Measurements from ENCODE around the gene CISH.

CISH gene

DNA sequence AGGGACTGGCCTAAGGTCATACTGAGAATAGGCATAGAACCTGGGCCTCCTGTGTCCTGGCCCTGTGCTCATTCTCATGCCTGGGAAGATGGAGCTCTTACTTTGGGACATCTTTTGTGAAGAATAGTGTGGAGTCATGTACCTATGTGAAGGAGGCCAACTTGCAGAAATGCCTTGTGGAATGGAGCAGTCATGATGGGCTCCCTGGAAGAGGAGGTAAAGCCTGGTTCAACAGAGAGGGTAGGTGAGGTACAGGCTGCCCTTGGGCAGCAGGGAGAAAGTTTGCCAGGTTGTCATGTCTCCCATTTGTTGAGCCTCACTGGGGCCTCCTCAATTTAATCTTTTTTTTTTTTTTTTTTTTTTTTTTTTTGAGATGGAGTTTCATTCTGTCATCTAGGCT, 23.5 kb upstream of the CISH start:
- DNase-seq, result no peak

DNA sequence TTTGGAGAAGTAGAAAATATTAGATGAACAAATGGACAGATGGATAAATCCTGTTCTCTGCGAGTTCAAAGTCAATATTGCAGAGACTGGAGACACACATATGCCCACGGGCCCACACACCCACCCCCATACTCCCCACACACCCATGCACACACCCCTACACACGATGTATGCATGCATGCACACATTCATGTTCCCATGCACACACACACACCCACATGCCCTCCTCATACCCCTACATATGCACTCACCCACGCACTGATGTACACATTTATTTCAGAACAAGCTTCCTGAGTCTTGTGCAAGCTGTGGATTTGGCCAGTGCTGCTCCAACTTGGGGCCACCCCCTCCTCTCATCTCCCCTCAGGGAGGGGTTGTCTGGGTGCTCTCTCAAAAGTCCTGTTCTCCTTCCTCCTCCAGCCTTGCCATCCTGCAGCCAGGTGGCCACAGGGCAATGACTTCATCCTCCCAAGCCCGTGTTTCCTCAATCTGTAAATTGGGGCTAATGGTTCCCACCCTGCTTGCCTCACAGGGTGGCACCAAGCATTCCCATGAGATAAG, 21.7 kb upstream of the CISH start:
- no peak for DNase-seq

DNA sequence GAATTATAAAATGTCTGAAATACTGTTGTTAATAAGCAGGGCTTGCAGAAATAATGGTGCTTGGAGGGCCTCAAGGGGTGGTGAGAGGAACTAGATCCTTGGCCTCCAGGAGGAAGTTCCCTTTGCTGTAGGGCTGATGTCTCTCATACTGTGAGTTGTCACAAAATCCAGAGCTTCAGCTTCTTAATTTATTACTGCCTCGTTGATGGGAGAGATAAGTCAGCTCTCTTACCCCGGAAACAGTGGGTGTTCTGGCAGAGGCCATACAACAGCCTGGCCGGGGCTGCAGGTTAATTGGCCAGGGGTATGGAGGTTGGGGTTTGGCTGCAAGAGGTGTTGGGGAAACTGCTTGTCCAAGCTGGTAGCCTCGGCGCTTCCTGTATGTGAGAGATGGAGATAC, 20.9 kb upstream of the CISH start:
- DNase-seq, result no peak

DNA sequence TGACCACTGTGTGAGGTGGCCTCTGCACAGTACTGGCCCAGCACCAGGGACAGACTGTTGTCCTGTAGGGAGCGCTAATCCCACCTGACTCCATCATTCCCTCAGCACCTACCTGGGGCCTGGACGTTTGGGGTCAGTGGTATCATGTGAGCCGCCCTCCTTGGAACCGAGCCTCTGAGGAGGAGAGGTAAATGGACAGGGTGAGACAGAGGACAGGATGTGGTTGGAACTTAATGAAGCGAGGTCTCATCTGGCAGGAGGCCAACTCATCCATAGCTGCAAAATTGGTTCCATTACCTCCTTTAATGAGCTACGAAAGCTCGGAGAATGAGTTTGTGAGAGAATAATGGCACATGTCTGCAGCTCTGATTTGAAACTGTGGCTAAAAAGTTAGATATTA, 19.3 kb upstream of the CISH start:
- peak in 1 of 2 experiments; percentile 27 for DNase-seq

DNA sequence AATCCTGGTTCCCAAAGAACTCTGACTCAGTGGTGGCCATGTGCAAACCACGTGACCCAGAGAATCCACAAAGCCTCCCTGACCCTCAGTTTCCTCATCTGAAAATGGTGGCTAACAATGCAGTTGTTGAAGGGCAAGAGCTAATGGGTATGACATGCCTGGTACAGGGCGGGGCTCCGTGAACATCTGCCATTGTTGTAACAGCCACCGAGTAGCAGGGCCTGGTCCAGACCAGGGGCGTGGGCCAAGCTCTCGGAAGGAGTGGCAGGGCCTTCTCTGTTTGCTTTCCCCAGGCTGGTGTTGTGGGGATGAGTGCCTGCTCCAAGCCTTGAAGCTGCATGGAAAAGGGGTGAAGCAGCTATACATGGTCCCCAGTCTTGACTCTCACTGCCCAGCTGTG, 18.8 kb upstream of the CISH start:
- DNase-seq, result no peak

DNA sequence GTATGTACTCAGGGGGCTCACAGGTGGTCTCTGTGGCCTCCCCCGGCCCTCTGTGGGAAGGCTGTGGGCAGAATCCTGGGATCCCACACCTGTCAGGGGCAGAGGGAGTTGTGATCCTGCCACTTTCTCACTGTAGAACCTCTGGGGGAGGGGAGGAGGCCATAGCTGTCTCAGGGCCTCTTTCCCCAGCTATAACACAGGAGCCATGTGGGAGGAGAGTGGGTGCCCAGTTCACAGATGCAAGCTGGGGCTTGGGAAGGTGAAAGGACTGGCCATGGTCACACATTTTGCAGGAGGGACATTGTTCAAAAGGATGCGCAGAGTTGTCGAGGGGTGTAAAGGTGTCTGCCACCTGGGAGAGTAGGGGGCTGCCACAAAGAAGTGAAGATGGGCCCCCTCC, 17.0 kb upstream of the CISH start:
- DNase-seq, result no peak

DNA sequence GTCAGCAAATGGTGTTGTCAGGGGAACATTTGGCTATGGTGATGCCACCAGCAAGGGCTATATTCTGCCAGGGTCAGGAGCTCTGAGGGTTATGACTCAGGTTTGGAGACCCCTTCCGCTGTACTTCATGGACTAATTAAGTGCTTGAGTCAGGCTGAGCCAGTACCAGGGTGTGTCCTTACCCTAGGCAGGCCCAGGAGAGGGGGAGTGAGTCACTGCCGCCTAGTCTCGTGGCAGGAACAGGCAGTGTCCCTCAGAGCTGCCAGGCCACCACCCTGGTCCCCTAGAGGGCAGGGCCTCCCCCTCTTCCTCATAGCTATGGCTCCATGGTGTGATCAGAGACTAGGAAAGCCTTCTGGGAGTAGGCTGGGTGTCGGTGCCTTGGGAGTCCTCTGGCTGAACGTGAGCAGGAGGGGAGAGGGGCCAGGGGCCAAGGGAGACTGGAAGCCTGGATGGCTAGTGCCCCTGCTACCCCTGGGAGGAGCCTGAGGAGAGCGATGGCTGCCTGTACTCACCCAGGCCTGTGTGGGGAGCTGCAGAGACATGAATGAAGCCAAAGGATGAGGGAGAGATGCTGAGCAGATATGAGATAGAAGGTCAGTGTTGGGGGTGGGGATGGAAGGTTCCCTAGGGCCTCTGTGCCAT, 16.0 kb upstream of the CISH start:
- DNase-seq, result no peak

DNA sequence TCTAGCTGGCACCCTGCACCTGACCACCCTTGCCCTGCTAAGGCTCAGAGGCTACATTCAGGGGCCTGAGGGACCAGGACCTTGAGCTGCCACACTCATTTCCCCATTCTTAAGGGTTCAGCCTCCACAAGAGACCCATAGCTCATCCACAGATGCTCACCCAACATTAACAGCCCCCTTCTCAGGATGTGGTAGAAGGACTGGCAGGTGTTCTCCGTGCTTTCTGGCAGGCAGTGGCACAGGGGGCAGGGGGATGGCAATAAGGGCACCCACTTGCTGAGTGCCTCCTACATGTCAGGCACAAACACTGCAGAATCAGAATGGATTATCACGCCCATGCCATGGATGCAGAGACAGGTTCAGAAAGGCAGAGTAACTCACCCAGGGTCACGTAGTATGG, 14.8 kb upstream of the CISH start:
- no peak for DNase-seq

DNA sequence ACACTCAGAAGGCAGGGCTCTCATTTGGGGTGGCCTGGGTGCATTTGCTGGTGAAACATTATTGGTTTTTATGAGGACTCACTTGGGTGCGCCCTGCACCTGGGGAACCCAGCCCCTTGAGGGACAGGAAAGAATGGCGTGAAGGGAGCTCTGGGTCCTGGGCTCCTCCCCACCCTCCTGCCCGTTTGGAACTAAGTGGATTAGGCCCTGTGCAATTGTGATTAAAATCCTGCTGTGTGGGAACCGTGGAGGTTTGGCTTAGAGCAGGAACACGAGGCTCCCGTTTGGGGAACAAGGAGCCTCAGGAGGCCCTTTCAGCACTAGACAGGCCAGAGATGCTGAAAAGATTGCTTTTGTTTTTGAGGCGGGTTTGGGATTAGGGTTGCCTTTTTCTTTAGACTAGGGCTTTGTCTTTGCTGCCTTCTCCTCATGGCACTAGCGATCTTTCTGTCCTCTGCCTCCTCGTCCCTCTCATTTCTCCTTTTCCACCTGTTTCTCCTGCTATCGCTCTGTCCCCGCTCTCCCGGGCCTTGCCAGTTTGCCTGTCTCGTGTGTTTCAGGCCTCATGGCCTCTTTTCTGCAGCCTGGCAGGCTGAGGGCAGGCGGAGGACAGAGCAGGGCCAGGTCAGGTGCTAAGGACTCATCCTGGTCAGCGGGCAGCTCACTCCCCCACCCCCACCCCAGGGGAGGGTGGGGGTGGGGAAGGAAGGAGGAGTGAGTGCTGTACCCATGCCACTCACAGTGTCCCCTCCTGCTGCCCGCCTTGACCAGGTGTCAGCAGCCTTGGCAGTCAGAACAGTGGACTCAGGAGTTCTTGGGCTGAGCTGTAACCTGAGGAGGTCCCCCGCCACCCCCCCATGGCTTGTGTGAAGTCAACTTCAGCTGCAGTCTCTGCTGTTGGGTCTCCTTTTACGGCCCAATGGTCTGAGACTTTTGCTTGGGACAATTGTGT, 13.9 kb upstream of the CISH start:
- DNase-seq, result no peak

DNA sequence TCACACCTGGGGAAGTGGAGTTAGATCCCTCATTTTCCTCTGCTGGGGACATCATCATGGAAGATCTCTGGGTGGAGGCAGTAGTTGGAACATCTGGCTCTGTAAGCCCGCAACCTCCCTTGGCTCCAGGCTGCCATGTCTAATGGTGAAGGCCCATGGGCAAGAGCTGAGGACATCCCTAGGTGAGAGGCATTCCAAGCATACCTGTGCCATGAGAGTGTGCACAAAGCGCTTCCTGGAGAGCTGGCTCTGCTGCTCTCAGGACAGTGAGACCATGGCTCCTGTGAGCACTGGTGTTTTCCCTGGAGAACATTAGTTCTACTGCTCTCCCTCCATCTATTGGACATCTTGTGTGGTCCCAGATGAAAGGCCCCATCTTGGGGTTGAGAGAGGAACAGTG, 13.1 kb upstream of the CISH start:
- no peak for DNase-seq

DNA sequence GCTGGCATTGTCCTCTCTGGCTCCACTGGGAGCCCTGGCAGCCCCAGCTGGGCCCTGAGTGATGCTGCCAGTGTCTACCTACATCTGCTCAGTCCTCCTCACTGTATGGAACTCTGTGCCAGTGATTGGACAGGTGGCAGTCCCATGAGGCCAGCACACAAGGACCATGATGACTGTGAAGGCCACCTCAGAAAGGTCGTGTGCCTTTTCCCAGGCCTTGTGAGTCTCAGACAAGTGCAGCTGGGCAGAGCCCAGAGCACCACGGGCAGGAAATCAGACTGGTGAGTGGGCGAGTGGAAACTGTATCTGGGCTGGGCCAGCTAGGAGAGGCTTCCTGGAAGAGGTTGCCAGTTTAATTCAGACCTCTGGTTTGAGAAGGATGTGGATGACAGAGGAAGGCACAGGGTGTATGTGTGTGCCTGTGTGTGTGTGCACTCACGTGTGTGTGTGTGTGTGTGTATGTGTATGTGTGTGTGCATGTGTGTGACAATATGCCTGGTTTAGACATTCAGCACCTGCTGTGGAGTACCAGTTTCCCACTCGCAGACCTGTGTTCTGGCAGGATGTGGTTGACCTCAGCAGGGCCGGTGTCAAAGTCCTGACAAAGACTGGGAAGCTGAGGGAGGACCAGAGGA, 12.4 kb upstream of the CISH start:
- DNase-seq, result no peak

DNA sequence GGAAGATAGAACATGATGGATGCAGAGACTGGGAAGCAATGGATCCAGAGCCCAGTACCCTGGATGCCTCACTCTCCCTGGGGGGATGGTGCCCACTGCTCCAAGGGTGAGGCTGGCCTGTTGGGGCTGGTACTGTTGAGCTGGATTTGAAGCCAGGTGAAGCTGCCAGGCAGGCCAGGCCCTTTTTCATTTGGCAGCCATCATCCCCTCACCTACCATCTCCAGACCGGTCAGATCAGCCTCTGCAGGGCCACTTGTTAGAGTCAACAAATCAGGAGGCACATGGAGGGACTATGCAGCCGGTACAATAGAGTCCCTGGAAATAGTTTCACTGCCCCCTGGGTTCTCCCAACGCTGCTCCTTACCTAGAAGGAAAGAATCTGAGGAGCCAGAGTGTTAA, 11.3 kb upstream of the CISH start:
- no peak for DNase-seq

DNA sequence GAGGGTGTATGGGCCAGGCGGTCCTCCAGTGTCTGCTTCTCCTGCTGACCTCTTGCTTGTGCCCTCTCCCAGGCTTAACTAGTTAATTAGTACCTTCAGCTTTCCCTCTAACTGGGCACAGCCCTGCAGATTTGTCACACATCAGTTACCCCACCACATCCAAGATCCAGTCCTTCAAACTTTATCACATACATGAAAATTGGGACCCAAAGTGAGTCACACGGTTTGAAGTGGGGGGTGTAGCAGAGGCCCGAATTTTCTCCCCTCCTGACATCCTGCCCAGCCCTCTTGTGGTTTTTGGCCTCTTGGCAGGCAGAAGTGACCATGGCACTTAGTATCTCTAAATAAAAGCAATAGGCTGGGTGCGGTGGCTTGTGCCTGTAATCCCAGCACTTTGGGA, 9.2 kb upstream of the CISH start:
- no peak for DNase-seq

DNA sequence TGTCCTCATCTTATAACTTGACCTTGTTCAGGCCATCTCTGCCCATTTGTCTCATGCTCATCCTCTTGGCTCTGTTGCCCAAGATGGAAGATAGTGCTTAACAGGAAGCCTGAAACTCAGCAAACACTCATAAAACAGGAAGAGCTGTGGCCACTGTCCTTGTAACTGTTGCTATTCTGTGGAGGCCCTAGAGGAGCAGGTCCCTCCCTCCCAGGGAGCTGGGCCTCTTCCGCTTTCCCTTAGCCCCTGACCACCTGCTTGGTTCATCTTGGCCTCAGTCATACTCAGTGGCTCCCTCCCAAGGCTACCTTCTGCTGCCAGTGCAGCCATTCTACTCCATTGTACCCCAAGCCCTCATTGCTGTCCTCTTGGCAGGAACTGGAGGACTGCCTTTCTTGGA, 8.8 kb upstream of the CISH start:
- no peak for DNase-seq

DNA sequence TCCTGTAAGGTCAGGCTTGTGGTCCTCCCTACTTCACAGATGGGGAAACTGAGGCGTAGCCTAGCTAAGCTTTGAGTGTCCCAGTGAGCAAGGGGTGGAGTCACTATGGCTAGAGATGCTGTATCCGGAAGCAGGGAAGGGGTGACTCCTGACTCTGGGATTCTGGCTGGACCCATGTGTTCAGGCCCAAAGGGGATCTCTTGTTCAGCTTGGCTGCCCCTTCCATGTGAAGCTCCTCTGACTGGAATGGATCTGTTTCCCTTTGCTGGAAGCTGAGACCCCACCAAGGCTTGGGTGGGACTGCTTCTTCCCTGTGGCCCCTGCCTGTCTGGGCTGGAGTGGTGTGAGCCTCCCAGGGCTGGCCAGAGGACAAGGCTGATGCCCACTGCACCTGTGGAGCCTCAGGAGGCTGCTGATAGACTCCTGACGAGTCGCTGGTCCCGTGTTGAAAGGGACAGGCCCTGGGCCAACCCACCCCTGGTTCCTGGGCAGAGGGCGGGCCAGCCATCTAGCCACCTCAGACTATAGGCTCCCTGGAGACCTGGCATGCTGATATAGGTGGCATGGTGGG, 6.4 kb upstream of the CISH start:
- DNase-seq, result no peak

DNA sequence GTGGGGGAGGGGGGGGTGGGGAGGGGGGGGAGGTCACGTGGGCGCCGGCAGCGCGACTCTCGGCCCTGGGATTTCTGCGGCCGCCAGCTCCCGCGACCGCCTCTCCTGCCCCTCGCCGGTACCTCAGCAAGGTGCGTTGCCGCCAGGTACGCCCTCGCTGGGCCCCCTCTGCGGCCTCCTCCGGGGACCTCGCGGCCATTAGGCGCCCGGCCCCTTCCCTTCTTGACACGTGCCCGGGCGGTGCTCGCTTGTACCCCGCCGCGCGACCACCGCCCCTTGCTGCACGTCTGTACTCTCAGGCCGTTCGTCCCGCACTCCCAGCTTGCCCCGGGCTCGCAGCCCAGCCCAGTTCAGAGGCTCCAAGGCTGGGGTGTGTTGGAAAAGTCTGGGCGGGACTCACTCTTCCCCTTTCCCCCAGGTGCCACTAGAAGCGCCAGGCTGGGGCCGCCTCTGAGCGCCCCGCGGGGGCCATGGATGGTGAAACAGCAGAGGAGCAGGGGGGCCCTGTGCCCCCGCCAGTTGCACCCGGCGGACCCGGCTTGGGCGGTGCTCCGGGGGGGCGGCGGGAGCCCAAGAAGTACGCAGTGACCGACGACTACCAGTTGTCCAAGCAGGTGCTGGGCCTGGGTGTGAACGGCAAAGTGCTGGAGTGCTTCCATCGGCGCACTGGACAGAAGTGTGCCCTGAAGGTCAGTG, 5.7 kb upstream of the CISH start, which contains the start of gene MAPKAPK3:
TSS of gene MAPKAPK3 (plus strand) at position 56 of the 696 bp plus-strand sequence. CDS start at position 471, 415 bp downstream.
- no peak for DNase-seq

DNA sequence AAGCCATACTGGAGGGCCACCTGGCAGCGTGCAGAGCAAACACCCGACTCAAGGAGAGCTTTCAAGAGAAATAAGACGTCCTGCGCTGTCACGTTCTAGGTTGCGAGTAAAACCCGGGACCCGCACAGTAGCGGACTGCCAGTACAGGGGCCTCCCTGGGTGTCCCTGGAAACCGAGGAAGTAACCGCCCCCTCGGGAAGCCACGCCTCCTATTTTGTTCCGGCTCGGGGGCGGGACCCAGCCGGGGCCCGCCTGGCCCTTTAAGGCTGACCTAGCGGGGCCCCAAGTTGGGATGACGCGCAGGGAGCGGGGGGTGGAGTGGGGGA, 5.2 kb upstream of the CISH start:
- DNase-seq, result peak; percentile 27 to 53

DNA sequence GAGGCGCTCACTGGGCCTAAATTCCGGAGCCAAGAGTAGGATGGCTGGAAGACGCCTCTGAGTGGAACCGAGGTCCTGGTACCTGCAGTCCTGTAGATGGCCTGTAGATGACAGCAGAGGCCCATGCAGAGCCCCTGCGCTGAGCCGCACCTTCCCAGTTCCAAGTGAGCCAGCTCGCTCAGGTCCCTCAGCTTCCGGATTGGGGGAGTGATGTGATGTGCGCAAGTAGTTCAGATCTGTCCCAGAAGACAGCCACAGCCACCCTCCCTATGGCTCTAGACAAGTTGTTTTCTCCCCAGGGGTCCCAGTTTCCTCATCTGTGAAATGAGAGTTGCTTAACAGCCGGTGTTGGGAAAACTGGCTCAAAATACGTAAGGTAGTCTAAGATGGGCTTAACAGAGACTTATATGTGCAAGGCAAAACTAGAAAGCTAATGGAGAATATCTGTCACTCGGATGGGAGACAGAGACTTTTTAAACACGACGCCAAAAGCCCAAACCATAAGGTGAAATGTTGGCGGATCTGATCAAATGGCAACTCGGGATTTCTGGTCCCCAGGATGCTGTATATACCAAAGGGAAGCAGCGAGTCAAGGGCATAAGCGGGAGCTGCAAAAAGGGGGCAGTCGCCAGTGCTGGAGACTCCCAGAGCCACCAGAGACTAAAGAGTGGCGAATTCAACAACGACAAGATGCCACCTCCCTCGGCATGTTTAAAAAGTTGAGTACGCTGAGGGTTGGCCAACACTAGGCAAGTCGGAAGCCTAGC, 4.6 kb upstream of the CISH start:
- DNase-seq, result peak; percentile 31 to 51

DNA sequence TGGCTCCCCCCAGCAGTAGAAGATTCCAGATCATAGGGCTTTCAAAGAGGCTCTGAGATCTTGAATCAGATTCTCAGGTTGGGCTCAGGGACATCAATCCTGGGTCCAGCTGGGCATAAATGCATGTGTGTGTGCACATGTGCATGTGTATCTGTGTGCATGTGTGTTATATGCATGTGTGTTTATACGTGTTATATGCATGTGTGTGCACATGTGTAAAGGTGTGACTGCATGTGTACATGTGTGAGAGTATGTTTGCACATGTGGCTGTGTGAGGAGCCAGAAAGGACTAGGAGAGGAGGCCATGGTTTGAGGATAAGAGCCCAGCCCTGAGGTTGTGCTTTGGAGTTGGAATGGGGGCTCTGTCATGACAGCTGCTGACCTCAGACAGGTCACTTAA, 3.6 kb upstream of the CISH start:
- no peak for DNase-seq

DNA sequence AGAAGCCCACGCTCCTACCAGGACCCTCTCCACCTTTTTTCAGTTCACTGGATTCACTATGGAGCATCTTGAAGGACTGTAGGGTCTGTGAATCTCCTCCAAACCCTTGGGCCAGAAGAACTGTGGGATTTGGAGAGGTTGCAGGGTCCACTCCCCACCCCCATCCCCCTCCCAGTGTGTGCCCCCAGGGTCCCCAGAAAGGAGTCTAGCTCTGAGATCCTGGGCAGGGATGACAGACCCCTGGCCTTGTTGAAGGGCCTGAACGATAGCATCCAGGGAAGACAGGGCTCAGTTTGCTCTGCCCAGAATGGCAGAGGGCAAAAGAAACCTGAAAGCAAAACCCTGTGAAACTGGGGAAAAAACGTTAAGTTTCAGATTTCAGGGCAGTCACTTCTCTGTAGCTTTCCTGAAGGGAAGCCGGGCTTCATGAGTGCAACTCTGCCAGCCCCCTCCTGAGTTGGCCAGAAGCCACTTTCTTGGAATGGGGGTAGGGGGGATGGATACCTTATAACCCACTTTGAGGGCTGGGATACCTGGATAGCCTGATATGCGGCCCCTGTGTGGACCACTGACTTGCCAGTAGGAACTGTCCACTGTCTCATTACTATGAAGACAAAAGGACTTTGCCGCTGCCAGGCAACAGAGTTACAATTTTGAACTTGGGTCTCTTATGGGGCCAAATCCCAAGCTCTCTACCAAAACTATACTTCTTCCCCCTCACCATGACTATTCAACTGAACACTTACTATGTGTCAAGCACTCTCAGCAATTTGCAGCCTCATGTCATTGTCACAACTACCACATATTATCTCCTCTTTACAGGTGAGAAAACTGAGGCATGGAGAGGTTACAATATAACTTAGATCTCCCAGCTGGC, 1.6 kb upstream of the CISH start:
- no peak for DNase-seq
